H9 (cell line): Measurements from ENCODE around the gene CHRND. TPM values are rescaled to one million over a fixed set of nuclear protein-coding genes. Genes with fewer than 3 reads are reported as not detected.

Experiments
- DNase-seq: peaks from one replicate; pipeline ENCODE4 v3.0.0-alpha.2; 2017
- H2AFZ ChIP-seq: one replicate; pipeline ENCODE4 v1.6.1; 2013; ENCODE audit warnings: mild to moderate bottlenecking, low read length, control low read depth, moderate library complexity
- H2AK5ac ChIP-seq: 2 replicates; pipeline ENCODE4 v1.6.1; 2013; ENCODE audit warnings: low read length, control low read depth, mixed read lengths; ENCODE audit not compliant: insufficient read length
- H2BK120ac ChIP-seq: one replicate; pipeline ENCODE4 v1.6.1; 2013; ENCODE audit warnings: low read depth, mild to moderate bottlenecking, low read length, control low read depth, inconsistent platforms; ENCODE audit not compliant: poor library complexity, severe bottlenecking
- H2BK12ac ChIP-seq: 2 replicates; pipeline ENCODE4 v1.6.1; 2013; ENCODE audit warnings: low read length, control low read depth, mixed read lengths, low read depth; ENCODE audit not compliant: insufficient read length
- H2BK15ac ChIP-seq: 2 replicates; pipeline ENCODE4 v1.6.1; 2013; ENCODE audit warnings: low read depth, low read length, control low read depth
- H2BK20ac ChIP-seq: one replicate; pipeline ENCODE4 v1.6.1; 2013; ENCODE audit warnings: low read depth, mild to moderate bottlenecking, low read length, control low read depth, inconsistent platforms; ENCODE audit not compliant: poor library complexity, severe bottlenecking
- H2BK5ac ChIP-seq: 2 replicates; pipeline ENCODE4 v1.6.1; 2013; ENCODE audit warnings: low read length, control low read depth, mixed read lengths; ENCODE audit not compliant: insufficient read length
- H3K14ac ChIP-seq: 2 replicates; pipeline ENCODE4 v1.6.1; 2013; ENCODE audit warnings: low read length, control low read depth; ENCODE audit not compliant: insufficient read depth
- H3K18ac ChIP-seq: 2 replicates; pipeline ENCODE4 v1.6.1; 2013; ENCODE audit warnings: low read depth, mild to moderate bottlenecking, mixed read lengths, low read length, control low read depth; ENCODE audit not compliant: insufficient read length
- H3K23ac ChIP-seq: 2 replicates; pipeline ENCODE4 v1.6.1; 2013; ENCODE audit warnings: low read length, control low read depth, mixed read lengths, low read depth; ENCODE audit not compliant: insufficient read length
- H3K23me2 ChIP-seq: 2 replicates; pipeline ENCODE4 v1.6.1; 2013; ENCODE audit warnings: low read depth, mild to moderate bottlenecking, mixed read lengths, low read length, control low read depth; ENCODE audit not compliant: insufficient read length, poor library complexity, severe bottlenecking
- H3K27ac ChIP-seq: 2 replicates; pipeline ENCODE4 v1.5.1; 2013; ENCODE audit warnings: low read length, control low read depth, mixed read lengths, low read depth; ENCODE audit not compliant: insufficient read length
- H3K27me3 ChIP-seq: 2 replicates; pipeline ENCODE4 v1.6.1; 2013; ENCODE audit warnings: low read length, control low read depth, inconsistent platforms; ENCODE audit not compliant: insufficient read depth
- H3K4ac ChIP-seq: 2 replicates; pipeline ENCODE4 v1.6.1; 2013; ENCODE audit warnings: low read depth, mild to moderate bottlenecking, control low read depth, inconsistent platforms, low read length, moderate library complexity
- H3K4me1 ChIP-seq: 2 replicates; pipeline ENCODE4 v1.6.1; 2013; ENCODE audit warnings: low read length, control low read depth, inconsistent platforms; ENCODE audit not compliant: insufficient read depth
- H3K4me2 ChIP-seq: 2 replicates; pipeline ENCODE4 v1.6.1; 2013; ENCODE audit warnings: low read length, control low read depth, mixed read lengths; ENCODE audit not compliant: insufficient read length, insufficient read depth
- H3K56ac ChIP-seq: 2 replicates; pipeline ENCODE4 v1.6.1; 2013; ENCODE audit warnings: low read depth, mild to moderate bottlenecking, mixed read lengths, low read length, control low read depth; ENCODE audit not compliant: insufficient read length
- H3K79me1 ChIP-seq: 2 replicates; pipeline ENCODE4 v1.6.1; 2013; ENCODE audit warnings: low read depth, mild to moderate bottlenecking, moderate library complexity, low read length, control low read depth, inconsistent platforms; ENCODE audit not compliant: insufficient read depth, poor library complexity, severe bottlenecking
- H3K79me2 ChIP-seq: 2 replicates; pipeline ENCODE4 v1.6.1; 2013; ENCODE audit warnings: low read length, control low read depth, inconsistent platforms; ENCODE audit not compliant: insufficient read depth
- H3K9ac ChIP-seq: 2 replicates; pipeline ENCODE4 v1.6.1; 2013; ENCODE audit warnings: low read length, control low read depth, mixed read lengths; ENCODE audit not compliant: insufficient read length; ENCODE audit errors: extremely low read depth
- H3K9me3 ChIP-seq: one replicate; pipeline ENCODE4 v1.6.1; 2013; ENCODE audit warnings: low read depth, low read length, inconsistent platforms; ENCODE audit not compliant: control insufficient read depth
- H3T11ph ChIP-seq: one replicate; pipeline ENCODE4 v1.6.1; 2013; ENCODE audit warnings: mild to moderate bottlenecking, low read length, control low read depth, inconsistent platforms
- H4K20me1 ChIP-seq: one replicate; pipeline ENCODE4 v1.6.1; 2013; ENCODE audit not compliant: control insufficient read depth, insufficient read length, insufficient read depth
- H4K5ac ChIP-seq: 2 replicates; pipeline ENCODE4 v1.6.1; 2013; ENCODE audit warnings: low read depth, mild to moderate bottlenecking, mixed read lengths, low read length, control low read depth; ENCODE audit not compliant: insufficient read length
- H4K8ac ChIP-seq: replicated peaks from 2 replicates; pipeline ENCODE4 v1.6.1; 2013; ENCODE audit warnings: low read length, control low read depth, mixed read lengths, low read depth; ENCODE audit not compliant: insufficient read length
- H4K91ac ChIP-seq: 2 replicates; pipeline ENCODE4 v1.6.1; 2013; ENCODE audit warnings: low read depth, mild to moderate bottlenecking, moderate library complexity, mixed read lengths, low read length, control low read depth; ENCODE audit not compliant: insufficient read length
- H3K27ac Mint-ChIP-seq, 3 experiments: 2 replicates in 2 of 3; 3 replicates in 1 of 3; pipeline ENCODE4 v1.8.0; 2020 to 2021; ENCODE audit warnings: mixed read lengths in 3 of 3, mild to moderate bottlenecking in 1 of 3, moderate library complexity in 1 of 3
- H3K27me3 Mint-ChIP-seq: 2 replicates; pipeline ENCODE4 v1.8.0; 2021; ENCODE audit warnings: low read depth, mild to moderate bottlenecking, moderate library complexity, mixed read lengths
- H3K36me3 Mint-ChIP-seq, 3 experiments: 2 replicates in 2 of 3; 3 replicates in 1 of 3; pipeline ENCODE4 v1.8.0; 2020 to 2021; ENCODE audit warnings: low read depth in 3 of 3, mixed read lengths in 3 of 3; ENCODE audit not compliant: insufficient read depth in 1 of 3
- H3K4me1 Mint-ChIP-seq, 2 experiments: 2 replicates each; pipeline ENCODE4 v1.8.0; 2020; ENCODE audit warnings: mixed read lengths in 2 of 2
- H3K4me3 Mint-ChIP-seq, 2 experiments: 2 replicates in 1 of 2; 3 replicates in 1 of 2; pipeline ENCODE4 v1.8.0; 2020 to 2021; ENCODE audit warnings: mild to moderate bottlenecking in 2 of 2, mixed read lengths in 2 of 2, moderate library complexity in 1 of 2
- H3K9me3 Mint-ChIP-seq, 2 experiments: 2 replicates in 1 of 2; 3 replicates in 1 of 2; pipeline ENCODE4 v1.8.0; 2020; ENCODE audit warnings: mild to moderate bottlenecking in 2 of 2, mixed read lengths in 2 of 2, moderate library complexity in 1 of 2
- WGBS: extraction: QIAGEN DNeasy Blood & Tissue Kit; methylation state at CpG from one replicate; pipeline ENCODE4 v1.1.7; 2013; ENCODE audit warnings: missing lambda C conversion rate, low lambda C conversion rate, mixed read lengths; ENCODE audit not compliant: insufficient read length; ENCODE audit errors: extremely low coverage; 5-methylcytosine and 5-hydroxymethylcytosine counted together
- total RNA-seq: library from RNA; stranded (reverse); gene quantifications from 2 replicates; pipeline ENCODE4 v1.2.1, GENCODE V29; 2021
- TF ChIP-seq, protein P1 (sequence below): fragments of 200-600 bp; sonication (generic); conservative IDR thresholded peaks from 3 replicates; pipeline ENCODE4 v1.8.0; 2021; ENCODE audit warnings: antibody characterized with exemption, mild to moderate bottlenecking

The CHRND gene
- total RNA-seq, 1 experiment from 2014 or later, result not detected

DNA sequence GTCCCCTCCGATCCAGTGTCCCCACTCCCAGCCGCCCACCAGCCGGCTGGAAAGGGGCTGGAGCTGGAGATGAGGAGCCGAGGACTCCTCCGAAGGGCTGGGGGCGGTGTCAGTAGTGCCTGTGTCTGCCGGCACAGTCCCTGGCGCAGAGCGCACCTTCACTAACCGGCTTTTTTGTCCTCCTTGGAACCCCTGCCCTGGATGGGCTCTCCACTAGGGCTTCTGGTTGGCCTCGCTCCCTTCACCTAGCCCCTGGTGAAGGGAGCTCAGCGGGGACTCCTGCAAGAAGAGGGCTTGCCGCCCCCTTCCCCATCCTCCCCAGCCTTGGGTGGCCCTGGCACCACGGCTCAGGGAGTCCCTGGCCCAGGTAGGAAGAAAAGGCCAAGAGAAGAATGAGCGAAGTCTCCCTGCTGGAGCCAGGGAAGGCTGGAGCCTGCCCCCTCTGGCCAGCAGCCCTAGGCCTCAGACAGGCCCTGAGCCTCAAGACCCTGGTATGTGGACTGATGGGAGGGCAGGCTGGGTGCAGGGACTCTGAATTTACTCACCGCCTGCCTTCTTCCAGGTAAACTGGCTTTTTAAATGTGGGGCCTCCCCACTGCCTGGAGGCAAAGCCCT, 37.8 kb upstream of the CHRND start:
- Histone ChIP-seq H3K14ac (no peak overlapping the region), H2BK12ac (no peak overlapping the region), H3K4me1 (peaks cover 2% of the 10 kb centered on the region; the same call in 1 of the 2 replicates), H4K8ac (no peak overlapping the region), H3K4ac (no peak overlapping the region), H3K18ac (no peak overlapping the region), H4K5ac (no peak overlapping the region), H3K27ac (no peak overlapping the region), H3K27me3 (peaks cover 34% of the 10 kb centered on the region), H4K91ac (no peak overlapping the region), H3T11ph (no peak overlapping the region), H2AK5ac (no peak overlapping the region), H2BK15ac (no peak overlapping the region), H3K79me2 (no peaks in the 10 kb centered on the region), H2AFZ (no peak overlapping the region), H3K23me2 (peaks cover 9% of the 10 kb centered on the region), H4K20me1 (no peaks in the 10 kb centered on the region), H3K79me1 (no peaks in the 10 kb centered on the region), H2BK120ac (no peak overlapping the region), H3K4me2 (peak overlapping the region; percentile 35), H2BK5ac (no peak overlapping the region), H3K56ac (no peak overlapping the region), H3K9ac (no peak overlapping the region), H3K9me3 (no peaks in the 10 kb centered on the region), H2BK20ac (no peak overlapping the region), H3K23ac (no peak overlapping the region)
- H3K9me3 Mint-ChIP-seq, result no peaks in the 10 kb centered on the region; a peak in 1 of 5 replicates
- peak overlapping the region; percentile 49 to 75 for H3K4me3 Mint-ChIP-seq
- WGBS, result no CpG with 5 or more reads among the region's 16 CpGs
- peaks cover 20 to 40% of the 10 kb centered on the region in 2 experiments for H3K4me1 Mint-ChIP-seq
- DNase-seq, result peak; percentile 80
- TF ChIP-seq, protein P1, sequence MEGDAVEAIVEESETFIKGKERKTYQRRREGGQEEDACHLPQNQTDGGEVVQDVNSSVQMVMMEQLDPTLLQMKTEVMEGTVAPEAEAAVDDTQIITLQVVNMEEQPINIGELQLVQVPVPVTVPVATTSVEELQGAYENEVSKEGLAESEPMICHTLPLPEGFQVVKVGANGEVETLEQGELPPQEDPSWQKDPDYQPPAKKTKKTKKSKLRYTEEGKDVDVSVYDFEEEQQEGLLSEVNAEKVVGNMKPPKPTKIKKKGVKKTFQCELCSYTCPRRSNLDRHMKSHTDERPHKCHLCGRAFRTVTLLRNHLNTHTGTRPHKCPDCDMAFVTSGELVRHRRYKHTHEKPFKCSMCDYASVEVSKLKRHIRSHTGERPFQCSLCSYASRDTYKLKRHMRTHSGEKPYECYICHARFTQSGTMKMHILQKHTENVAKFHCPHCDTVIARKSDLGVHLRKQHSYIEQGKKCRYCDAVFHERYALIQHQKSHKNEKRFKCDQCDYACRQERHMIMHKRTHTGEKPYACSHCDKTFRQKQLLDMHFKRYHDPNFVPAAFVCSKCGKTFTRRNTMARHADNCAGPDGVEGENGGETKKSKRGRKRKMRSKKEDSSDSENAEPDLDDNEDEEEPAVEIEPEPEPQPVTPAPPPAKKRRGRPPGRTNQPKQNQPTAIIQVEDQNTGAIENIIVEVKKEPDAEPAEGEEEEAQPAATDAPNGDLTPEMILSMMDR, result peak; percentile 52; the same call in 2 of the 3 replicates
- H3K27ac Mint-ChIP-seq, result no peak overlapping the region; a peak in 1 of 7 replicates
- peaks cover 0 to 8% (median 0%) of the 10 kb centered on the region in 3 experiments; a peak in 3 of 7 replicates for H3K36me3 Mint-ChIP-seq
- H3K27me3 Mint-ChIP-seq, result peaks cover 82% of the 10 kb centered on the region
